HG02588 (cell line): ENCODE results near the gene FAM13A.
A peak's percentile ranks its signal among the peaks of the same experiment; 100 is the strongest.
"Not testable (repeated sequence)": the region's sequence is repeated elsewhere in the genome, so short reads cannot be mapped to it uniquely, and the experiment has no call there.

Experiments used
- ATAC-seq: cut with Tn5 transposase; IDR thresholded peaks from one replicate; pipeline ENCODE4 v1.9.1; 2021; ENCODE audit warnings: mild to moderate bottlenecking, moderate library complexity; ENCODE audit not compliant: unreplicated experiment

The FAM13A gene

GRCh38 chr4:89056953-89057398, at the start of gene FAM13A:
TSS of gene FAM13A (minus strand) at chr4:89057185. CDS start at chr4:89056964, 221 bp downstream.
- no peak for ATAC-seq

- ATAC-seq, result no peak
Observed at GRCh38 chr4:89105726-89106125, 48.7 kb upstream of the FAM13A start.

GRCh38 chr4:89101256-89102161, 44.5 kb upstream of the FAM13A start:
- peak; percentile 97 for ATAC-seq

- ATAC-seq, result peak; percentile 7
Observed at GRCh38 chr4:89100853-89101252, 43.9 kb upstream of the FAM13A start.

GRCh38 chr4:89099471-89099870, 42.5 kb upstream of the FAM13A start:
- no peak for ATAC-seq

GRCh38 chr4:89099034-89099433, 42.0 kb upstream of the FAM13A start:
- ATAC-seq, result no peak

GRCh38 chr4:89078300-89078699, 21.3 kb upstream of the FAM13A start:
- ATAC-seq, result no peak

- no peak for ATAC-seq
Observed at GRCh38 chr4:89077761-89078160, 20.8 kb upstream of the FAM13A start.

- ATAC-seq, result no peak
Observed at GRCh38 chr4:89072921-89073320, 15.9 kb upstream of the FAM13A start.

GRCh38 chr4:89071311-89071710, 14.3 kb upstream of the FAM13A start:
- no peak for ATAC-seq

GRCh38 chr4:89070041-89070440, 13.1 kb upstream of the FAM13A start:
- ATAC-seq, result peak; percentile 53

GRCh38 chr4:89069481-89069880, 12.5 kb upstream of the FAM13A start:
- peak; percentile 43 for ATAC-seq

GRCh38 chr4:89067417-89067816, 10.4 kb upstream of the FAM13A start:
- ATAC-seq, result no peak

GRCh38 chr4:89064848-89065247, 7.9 kb upstream of the FAM13A start:
- no peak for ATAC-seq

GRCh38 chr4:89057844-89058243, 859 bp upstream of the FAM13A start:
- ATAC-seq, result not testable (repeated sequence)

GRCh38 chr4:89056292-89056952, 563 bp downstream of the FAM13A start:
- no peak for ATAC-seq

GRCh38 chr4:89055157-89056080, 1.6 kb downstream of the FAM13A start:
- no peak for ATAC-seq

- ATAC-seq, result no peak
Observed at GRCh38 chr4:89054627-89055026, 2.4 kb downstream of the FAM13A start.

- no peak for ATAC-seq
Observed at GRCh38 chr4:89049853-89050252, 7.1 kb downstream of the FAM13A start.

GRCh38 chr4:89048906-89049601, 7.9 kb downstream of the FAM13A start:
- no peak for ATAC-seq
